GM18861 (cell line): Measurements from ENCODE around the gene RBMS1.
A peak's percentile ranks its signal among the peaks of the same experiment; 100 is the strongest.
"Not testable (repeated sequence)": the region's sequence is repeated elsewhere in the genome, so short reads cannot be mapped to it uniquely, and the experiment has no call there.

Experiments used
- ATAC-seq: cut with Tn5 transposase; IDR thresholded peaks from one replicate; pipeline ENCODE4 v1.9.1; 2021; ENCODE audit not compliant: unreplicated experiment

The RBMS1 gene

DNA sequence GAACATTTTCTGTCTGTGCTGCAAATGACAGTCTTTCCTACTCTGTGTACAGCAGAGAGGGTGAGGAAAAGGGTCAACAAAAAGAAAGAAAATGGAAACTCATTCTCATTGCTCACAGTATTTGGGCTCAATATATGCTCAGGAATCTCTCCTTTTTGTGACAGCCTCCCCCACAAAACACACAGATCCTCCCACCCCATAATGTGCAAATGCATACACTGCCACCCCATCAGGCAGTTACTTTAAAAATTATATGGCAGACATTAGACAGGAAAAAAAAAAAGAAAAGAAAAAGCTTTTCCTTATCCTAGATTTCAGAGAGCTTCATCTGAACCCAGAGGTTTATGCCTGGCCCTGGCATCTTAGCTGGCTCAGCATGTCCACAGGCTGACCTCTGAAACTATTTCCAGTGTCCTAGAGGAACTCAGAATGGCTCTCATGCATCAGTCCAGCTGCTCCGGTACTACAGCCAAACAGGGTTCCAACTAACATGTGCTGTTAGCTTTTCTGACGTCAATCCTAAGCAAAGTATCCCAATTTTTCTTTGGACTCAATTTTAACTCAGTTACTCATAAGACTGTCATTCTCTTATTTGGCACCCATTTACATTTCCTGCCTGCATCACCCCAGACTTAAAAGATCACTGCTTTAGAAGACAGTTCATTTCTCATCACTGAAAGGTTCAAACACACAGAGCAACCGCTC lies 105.9 kb downstream of the RBMS1 start:
- no peak for ATAC-seq

DNA sequence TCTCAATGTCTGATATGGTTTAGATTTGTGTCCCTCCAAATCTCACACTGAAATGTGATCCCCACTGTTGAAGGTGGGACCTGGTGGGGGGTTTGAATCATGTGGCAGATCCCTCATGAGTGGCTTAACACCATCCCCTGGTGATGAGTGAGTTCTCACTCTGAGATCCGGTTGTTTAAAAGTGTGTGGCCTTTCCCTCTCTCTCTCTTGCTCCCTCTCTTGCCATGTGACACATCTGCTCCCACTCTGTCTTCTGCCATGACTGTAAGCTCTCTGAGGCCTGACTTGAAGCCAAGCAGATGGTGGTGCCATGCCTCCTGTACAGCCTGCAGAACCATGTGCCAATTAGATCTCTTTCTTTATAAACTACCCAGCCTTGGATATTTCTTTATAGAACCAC lies 108.8 kb downstream of the RBMS1 start:
- ATAC-seq = no peak

DNA sequence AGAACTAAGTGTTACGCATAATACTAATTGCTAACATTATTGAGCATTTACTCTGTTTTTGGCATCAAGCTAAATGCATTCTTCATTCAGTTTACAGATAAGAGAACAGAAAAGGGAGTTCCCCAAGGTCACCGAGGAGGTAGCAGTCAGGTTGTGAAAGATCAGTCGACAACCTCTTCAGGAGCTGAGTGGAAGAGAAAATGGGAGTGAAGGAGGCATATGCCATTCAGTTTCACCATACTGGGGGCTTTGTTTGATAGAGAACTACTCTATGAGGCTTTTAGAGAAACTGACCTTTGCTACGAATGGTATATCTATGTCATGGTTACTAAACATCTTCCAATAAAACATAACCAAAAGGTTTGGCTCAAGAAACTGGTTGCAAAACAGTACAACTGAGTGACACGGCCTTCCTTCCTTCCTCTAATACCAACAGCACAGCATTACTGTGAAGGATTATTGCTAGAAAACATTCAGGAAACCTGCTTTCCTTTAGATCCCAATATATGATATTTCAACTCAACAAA lies 112.1 kb downstream of the RBMS1 start:
- no peak for ATAC-seq

- ATAC-seq = no peak
Measured at GRCh38 chr2:160380611-160381010, 113.0 kb downstream of the RBMS1 start.

DNA sequence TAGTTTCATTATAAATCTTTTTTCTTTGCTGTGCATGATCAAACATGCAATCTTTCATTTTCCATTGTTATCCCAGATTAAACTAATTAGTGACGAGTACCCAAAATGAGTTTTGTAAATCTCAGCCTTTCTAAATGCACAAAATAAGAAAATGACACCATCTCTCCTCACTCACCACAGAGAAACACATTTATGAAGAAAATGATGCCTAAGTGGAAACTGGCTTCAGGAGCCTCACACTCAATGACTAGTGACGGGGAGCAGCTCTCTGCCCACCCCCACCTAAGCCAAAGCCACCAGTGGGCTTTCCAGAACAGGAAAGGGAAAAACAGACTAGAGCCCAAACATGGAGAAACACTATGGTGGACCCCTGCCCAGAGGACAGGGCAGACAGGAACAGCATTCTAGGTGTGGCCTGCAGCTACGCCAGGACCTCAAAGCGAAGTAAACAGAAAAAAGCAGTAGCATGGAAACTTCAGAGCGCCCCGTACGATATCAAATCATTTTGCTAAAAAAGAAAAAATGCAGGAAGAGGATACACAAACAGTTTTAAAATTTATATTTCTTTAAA lies 113.5 kb downstream of the RBMS1 start:
- no peak for ATAC-seq

GRCh38 chr2:160379399-160379798 lies 114.2 kb downstream of the RBMS1 start:
- no peak for ATAC-seq

DNA sequence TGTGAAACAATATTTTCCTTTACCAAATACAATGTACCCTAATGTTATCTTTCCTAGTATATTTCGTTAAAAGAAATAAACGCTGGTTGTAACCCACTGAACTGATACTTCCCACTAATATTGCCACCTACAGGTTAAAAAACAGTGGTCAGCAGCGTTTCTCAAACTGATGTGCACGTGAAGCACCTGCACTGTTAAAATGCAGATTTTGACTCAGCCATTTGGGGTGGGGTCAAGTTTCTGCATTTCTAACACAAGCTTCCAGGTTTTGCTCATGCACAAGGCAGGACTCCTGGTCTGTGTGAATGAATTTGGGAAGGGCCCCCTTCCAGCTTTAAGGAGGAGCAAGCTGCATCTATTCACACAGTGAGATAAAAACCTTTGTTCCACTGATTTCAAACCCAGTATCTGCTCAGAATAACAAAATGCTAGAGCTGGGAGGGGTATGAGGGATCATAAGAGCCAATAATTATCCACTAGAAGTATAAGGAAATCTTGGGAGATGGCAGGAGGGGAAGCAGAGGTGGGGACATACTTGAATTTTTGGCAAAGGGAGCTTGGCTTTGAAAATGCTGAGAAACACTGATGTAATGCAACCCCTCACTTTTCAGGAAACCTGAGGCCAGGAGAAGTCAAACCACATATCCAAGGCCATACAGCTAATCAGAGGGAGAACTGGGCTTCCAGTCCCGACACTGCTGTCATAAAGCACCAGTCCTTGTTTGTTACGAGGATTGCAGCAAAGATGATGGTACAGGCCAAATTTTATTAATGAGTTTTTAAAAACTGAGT lies 116.2 kb downstream of the RBMS1 start:
- no peak for ATAC-seq

- ATAC-seq = no peak
Measured at GRCh38 chr2:160376576-160376975, 117.0 kb downstream of the RBMS1 start.

DNA sequence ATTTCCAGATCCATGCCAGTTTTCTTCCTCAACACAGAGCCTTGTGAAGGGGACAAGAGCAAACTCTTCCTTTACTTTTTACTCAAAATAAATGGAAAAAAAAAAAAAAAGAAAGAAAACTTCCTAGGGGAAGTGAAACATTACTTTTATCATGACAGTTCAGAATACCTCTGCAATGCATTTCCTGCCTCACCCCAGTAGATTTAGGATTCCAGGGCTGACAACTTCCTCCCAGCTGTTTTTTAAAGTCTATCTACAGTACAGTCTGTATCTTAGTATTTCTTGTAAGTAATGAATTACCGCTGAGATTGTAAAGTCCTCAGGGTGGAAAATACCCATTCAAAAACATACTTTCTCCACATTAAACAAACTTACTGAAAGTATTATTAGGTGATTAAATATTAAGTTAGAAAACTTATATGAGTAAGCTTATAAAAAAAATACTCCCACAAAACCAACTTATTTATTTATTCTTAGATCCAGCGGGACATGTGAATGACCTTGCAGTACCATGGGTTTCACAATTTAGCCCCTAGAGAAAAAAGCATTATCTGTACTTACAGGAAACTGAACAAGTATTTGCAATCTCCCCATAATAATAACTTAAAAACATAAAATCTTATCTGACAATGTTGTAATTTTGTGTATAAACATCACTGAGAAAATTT lies 117.7 kb downstream of the RBMS1 start:
- ATAC-seq = no peak

DNA sequence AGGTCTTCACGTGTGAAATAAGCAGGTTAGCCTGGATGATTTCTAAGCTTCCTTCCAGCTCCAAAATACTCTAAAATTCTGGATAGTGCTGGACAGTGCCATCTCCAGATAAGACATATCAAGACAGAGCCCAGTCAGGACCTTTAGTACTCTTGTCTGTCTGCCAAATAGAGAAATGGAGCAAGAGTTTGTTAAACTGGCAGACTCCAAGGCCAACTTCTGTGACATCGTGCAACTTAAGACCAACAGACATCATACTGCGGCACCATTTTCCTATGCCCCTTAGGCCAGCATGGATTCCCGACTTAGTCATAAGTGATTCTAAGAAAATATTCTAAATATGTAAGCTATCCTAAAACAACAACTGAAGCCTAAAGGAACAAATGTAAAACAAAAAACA lies 118.6 kb downstream of the RBMS1 start:
- no peak for ATAC-seq

- no peak for ATAC-seq
Measured at GRCh38 chr2:160373666-160374065, 119.9 kb downstream of the RBMS1 start.

DNA sequence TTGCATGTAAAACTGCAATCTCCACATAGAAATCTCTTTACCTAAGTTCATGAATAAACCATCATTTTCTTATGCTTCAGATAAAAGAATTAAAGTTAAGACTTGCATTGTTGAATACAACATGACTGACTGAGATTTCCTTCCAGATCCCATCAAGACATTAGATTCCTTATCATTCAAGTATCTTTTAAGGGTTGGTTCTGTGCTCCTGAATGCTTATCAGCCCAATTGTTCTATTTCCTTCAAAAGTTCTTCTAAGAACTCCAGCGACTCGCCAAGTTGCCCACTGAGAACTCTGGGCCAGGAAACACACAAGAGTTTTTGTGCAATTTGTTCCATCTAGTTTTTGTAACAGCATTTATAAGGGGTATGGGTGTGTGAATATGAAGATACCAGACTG lies 120.3 kb downstream of the RBMS1 start:
- ATAC-seq = no peak

GRCh38 chr2:160372585-160372984 lies 121.0 kb downstream of the RBMS1 start:
- no peak for ATAC-seq

DNA sequence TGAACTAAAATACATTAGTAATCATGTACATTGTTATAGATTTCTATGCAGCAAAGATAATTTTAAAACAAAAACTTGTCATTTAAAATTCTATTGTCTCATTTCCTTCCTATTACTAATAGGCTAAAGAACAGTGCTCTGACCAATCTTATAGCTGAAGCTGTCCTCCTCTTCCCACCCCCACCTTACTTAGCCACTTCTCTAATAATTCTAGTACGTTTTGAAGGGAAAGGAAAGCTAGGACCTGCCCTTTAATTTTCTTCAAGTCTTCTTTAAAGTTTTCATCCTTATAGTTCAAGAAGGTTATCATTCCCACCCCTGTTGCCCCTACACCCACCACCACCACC lies 121.6 kb downstream of the RBMS1 start:
- no peak for ATAC-seq

DNA sequence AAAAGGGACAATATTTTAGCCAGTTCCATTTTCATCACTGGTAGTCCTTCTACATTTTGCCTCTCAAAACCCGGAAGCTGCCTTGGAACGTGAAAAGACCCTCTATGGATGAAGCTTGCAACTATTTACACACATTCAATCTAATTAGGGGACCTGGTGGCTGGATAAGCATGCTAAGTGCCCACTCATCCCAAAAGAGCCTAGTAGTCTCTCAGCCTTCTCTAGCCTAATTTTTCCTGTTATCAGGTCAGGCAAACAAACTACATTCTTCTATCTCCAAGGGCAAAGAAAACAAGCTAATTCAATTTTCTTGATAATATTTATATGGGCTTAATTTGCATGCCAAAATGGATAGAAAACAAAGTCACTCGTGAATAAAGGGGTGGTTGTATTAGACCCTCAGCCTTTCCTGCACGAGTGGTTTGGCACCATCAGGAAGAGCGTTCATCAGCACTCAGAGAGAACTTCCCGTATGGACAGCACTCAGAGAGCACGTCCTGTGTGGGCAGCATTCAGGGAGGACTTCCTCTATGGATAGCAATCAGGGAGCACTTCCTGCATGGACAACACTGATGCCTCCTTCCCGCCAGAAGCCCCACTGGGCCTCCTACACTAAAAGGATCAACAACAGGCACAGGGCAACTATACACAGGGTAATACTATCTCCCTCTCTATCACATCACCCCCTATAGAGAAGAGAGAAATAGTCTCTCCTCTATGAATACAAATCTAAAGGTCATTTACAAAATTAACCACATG lies 122.2 kb downstream of the RBMS1 start:
- no peak for ATAC-seq

GRCh38 chr2:160368988-160369930 lies 124.3 kb downstream of the RBMS1 start:
- ATAC-seq = no peak

- ATAC-seq = peak; percentile 83
Measured at GRCh38 chr2:160367887-160368286, 125.7 kb downstream of the RBMS1 start.

GRCh38 chr2:160367139-160367538 lies 126.5 kb downstream of the RBMS1 start:
- ATAC-seq = not testable (repeated sequence)

DNA sequence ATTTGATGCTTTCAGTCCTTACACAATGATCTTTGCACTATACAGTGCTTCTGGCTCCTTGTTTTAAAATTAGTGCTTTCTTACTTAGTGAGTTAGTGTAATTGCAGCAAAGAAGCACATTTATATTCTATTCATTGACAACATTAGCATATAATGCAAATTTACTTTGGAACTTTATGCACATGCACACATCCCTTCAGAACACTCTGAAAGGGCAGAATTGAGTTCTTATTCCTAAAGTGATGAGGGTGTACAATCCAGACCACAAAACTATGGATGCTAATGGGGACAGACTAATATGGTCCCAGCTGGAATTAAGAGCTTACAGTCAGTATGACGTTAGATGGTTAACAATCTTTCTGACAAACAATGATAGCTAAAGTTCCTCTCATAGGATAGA lies 127.1 kb downstream of the RBMS1 start:
- no peak for ATAC-seq
